IPS-18a (cell line): ENCODE results near the gene KNDC1.
"Not testable (repeated sequence)": the region's sequence is repeated elsewhere in the genome, so short reads cannot be mapped to it uniquely, and the experiment has no call there.

Experiments used
- H3K27ac ChIP-seq: one replicate; pipeline ENCODE4 v1.5.1; 2013; ENCODE audit warnings: low read length
- H3K27me3 ChIP-seq: one replicate; pipeline ENCODE4 v1.6.1; 2013; ENCODE audit warnings: mild to moderate bottlenecking, low read length; ENCODE audit not compliant: control insufficient read depth, insufficient read depth
- H3K36me3 ChIP-seq: one replicate; pipeline ENCODE4 v1.6.1; 2013; ENCODE audit warnings: low read depth, low read length; ENCODE audit not compliant: control insufficient read depth
- H3K4me1 ChIP-seq: one replicate; pipeline ENCODE4 v1.6.1; 2013; ENCODE audit warnings: low read depth, low read length; ENCODE audit not compliant: control insufficient read depth
- H3K4me3 ChIP-seq: one replicate; pipeline ENCODE4 v1.5.1; 2013; ENCODE audit warnings: low read length
- H3K9ac ChIP-seq: one replicate; pipeline ENCODE4 v1.6.1; 2013; ENCODE audit warnings: mild to moderate bottlenecking, low read length, moderate library complexity
- H3K9me3 ChIP-seq: one replicate; pipeline ENCODE4 v1.6.1; 2013; ENCODE audit warnings: low read depth, low read length; ENCODE audit not compliant: control insufficient read depth

The KNDC1 gene

GRCh38 chr10:133230387-133231195, 70.6 kb downstream of the KNDC1 start:
- Histone ChIP-seq H3K36me3 (no peaks in the 10 kb centered on the region), H3K9ac (no peak overlapping the region), H3K27me3 (peaks cover 75% of the 10 kb centered on the region), H3K4me1 (peaks cover 9% of the 10 kb centered on the region), H3K27ac (no peak overlapping the region), H3K4me3 (peak overlapping the region; percentile 17), H3K9me3 (no peaks in the 10 kb centered on the region)

- no peaks in the 10 kb centered on the region for H3K36me3 ChIP-seq
- peaks cover 83% of the 10 kb centered on the region for H3K27me3 ChIP-seq
- no peak overlapping the region for H3K27ac ChIP-seq
- H3K4me3 ChIP-seq: peak overlapping the region; percentile 7
- H3K9ac ChIP-seq: no peak overlapping the region
- H3K4me1 ChIP-seq: peaks cover 9% of the 10 kb centered on the region
- no peaks in the 10 kb centered on the region for H3K9me3 ChIP-seq
These were observed 71.4 kb downstream of the KNDC1 start for GRCh38 chr10:133231244-133231945.

GRCh38 chr10:133231946-133232574, 72.0 kb downstream of the KNDC1 start:
- Histone ChIP-seq H3K27me3 (peaks cover 87% of the 10 kb centered on the region), H3K4me3 (peak overlapping the region; percentile 7)

GRCh38 chr10:133234796-133235195, 74.8 kb downstream of the KNDC1 start:
- H3K9ac ChIP-seq, H3K36me3 ChIP-seq, H3K9me3 ChIP-seq, H3K4me3 ChIP-seq, H3K27ac ChIP-seq: not testable (repeated sequence)
- peaks cover 93% of the 10 kb centered on the region for H3K27me3 ChIP-seq
- H3K4me1 ChIP-seq: peaks cover 15% of the 10 kb centered on the region

More at GRCh38 chr10:133231946-133232574, 72.0 kb downstream of the KNDC1 start:
- Histone ChIP-seq H3K27ac (no peak overlapping the region), H3K9me3 (no peaks in the 10 kb centered on the region), H3K36me3 (no peaks in the 10 kb centered on the region), H3K4me1 (peaks cover 9% of the 10 kb centered on the region), H3K9ac (no peak overlapping the region)

GRCh38 chr10:133235265-133235855, 75.3 kb downstream of the KNDC1 start:
- H3K27me3 ChIP-seq: peaks cover 90% of the 10 kb centered on the region

GRCh38 chr10:133235932-133236331, 75.9 kb downstream of the KNDC1 start:
- no peak overlapping the region for H3K9ac ChIP-seq
- peak overlapping the region; percentile 39 for H3K4me3 ChIP-seq

More at GRCh38 chr10:133235265-133235855, 75.3 kb downstream of the KNDC1 start:
- H3K9ac ChIP-seq: no peak overlapping the region
- peak overlapping the region; percentile 13 for H3K4me3 ChIP-seq
- peaks cover 15% of the 10 kb centered on the region for H3K4me1 ChIP-seq
- H3K27ac ChIP-seq: no peak overlapping the region
- no peaks in the 10 kb centered on the region for H3K36me3 ChIP-seq
- no peaks in the 10 kb centered on the region for H3K9me3 ChIP-seq

GRCh38 chr10:133236401-133237240, 76.6 kb downstream of the KNDC1 start:
- peaks cover 77% of the 10 kb centered on the region for H3K27me3 ChIP-seq

More at GRCh38 chr10:133235932-133236331, 75.9 kb downstream of the KNDC1 start:
- H3K36me3 ChIP-seq: no peaks in the 10 kb centered on the region
- no peaks in the 10 kb centered on the region for H3K9me3 ChIP-seq
- peaks cover 84% of the 10 kb centered on the region for H3K27me3 ChIP-seq
- H3K4me1 ChIP-seq: peaks cover 15% of the 10 kb centered on the region
- H3K27ac ChIP-seq: no peak overlapping the region

GRCh38 chr10:133237241-133237587, 77.2 kb downstream of the KNDC1 start:
- Histone ChIP-seq H3K9me3 (no peaks in the 10 kb centered on the region), H3K36me3 (no peaks in the 10 kb centered on the region), H3K4me1 (peaks cover 9% of the 10 kb centered on the region), H3K27me3 (peaks cover 71% of the 10 kb centered on the region), H3K27ac (no peak overlapping the region), H3K4me3 (peak overlapping the region; percentile 22), H3K9ac (no peak overlapping the region)

More at GRCh38 chr10:133236401-133237240, 76.6 kb downstream of the KNDC1 start:
- no peaks in the 10 kb centered on the region for H3K9me3 ChIP-seq
- H3K4me1 ChIP-seq: peaks cover 15% of the 10 kb centered on the region
- H3K27ac ChIP-seq: no peak overlapping the region
- H3K4me3 ChIP-seq: peak overlapping the region; percentile 39
- H3K36me3 ChIP-seq: no peaks in the 10 kb centered on the region
- H3K9ac ChIP-seq: no peak overlapping the region

GRCh38 chr10:133237588-133238465, 77.8 kb downstream of the KNDC1 start, which contains the start of gene VENTX:
VENTX (plus strand) TSS chr10:133237855; CDS start chr10:133237915, 60 bp downstream.
- Histone ChIP-seq H3K27me3 (peaks cover 65% of the 10 kb centered on the region), H3K4me1 (peaks cover 7% of the 10 kb centered on the region), H3K9me3 (no peaks in the 10 kb centered on the region), H3K36me3 (no peaks in the 10 kb centered on the region), H3K9ac (peak within 1 kb of the TSS; percentile 13), H3K27ac (no peak within 1 kb of the TSS), H3K4me3 (peak within 1 kb of the TSS; percentile 39)

GRCh38 chr10:133238466-133238804, 78.4 kb downstream of the KNDC1 start:
- Histone ChIP-seq H3K36me3 (no peaks in the 10 kb centered on the region), H3K4me3 (peak overlapping the region; percentile 37), H3K27me3 (peaks cover 59% of the 10 kb centered on the region), H3K9me3 (no peaks in the 10 kb centered on the region), H3K9ac (peak overlapping the region; percentile 5), H3K4me1 (peaks cover 7% of the 10 kb centered on the region), H3K27ac (no peak overlapping the region)
